Neural cell (in vitro differentiated cells): ENCODE results near the gene SPRED1.

Source experiments
- CTCF ChIP-seq: fragments of 450-650 bp; IDR thresholded peaks from 2 replicates; pipeline ENCODE4 v1.5.1; 2014; ENCODE audit warnings: antibody characterized with exemption, mild to moderate bottlenecking, moderate library complexity; ENCODE audit not compliant: poor library complexity, severe bottlenecking
- EZH2 ChIP-seq: fragments of 200-600, 300-800 bp; shearing (Covaris generic), sonication (generic); IDR thresholded peaks from 2 replicates; pipeline ENCODE4 v1.6.1; 2014; ENCODE audit warnings: antibody characterized with exemption, low read length, borderline replicate concordance, mild to moderate bottlenecking; ENCODE audit not compliant: insufficient read depth, poor library complexity, severe bottlenecking
- MXI1 ChIP-seq: fragments of 450-650 bp; conservative IDR thresholded peaks from 2 replicates; pipeline ENCODE4 v1.6.1; 2014; ENCODE audit warnings: antibody characterized with exemption, mild to moderate bottlenecking; ENCODE audit not compliant: poor library complexity, severe bottlenecking
- TAF1 ChIP-seq: IDR thresholded peaks from 2 replicates; pipeline ENCODE4 v1.6.1; 2012; ENCODE audit warnings: low read depth

DNA sequence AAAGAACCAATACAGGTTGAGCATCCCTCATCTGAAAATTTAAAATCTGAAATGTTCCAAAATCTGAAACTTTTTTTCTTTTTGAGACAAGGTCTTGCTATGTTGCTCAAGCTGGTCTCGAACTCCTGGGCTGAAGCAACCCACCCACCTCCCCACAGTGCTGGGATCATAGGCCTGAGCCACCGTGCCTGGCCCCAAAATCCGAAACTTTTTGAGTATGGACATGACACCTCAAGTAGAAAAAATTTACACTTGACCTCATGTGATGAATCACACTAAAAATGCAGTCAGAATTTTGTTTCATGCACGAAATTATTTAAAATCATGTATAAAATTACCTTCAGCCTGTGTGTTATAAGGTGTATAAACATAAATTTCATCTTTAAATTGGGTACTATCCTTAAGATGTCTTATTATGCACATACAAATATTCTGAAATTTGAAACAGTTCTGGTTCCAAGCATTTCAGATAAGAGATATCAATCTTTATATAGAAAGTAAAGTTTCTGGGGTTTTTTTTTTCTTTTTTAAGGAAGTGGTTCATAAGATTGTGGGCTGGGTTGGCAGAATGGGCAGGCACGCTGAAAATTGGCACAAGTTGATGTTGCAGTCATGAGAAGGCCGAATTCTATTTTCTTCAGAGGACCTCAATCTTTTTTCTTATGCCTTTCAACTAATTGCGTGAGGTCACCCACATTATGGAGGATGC lies 72.5 kb downstream of the SPRED1 start:
- TF ChIP-seq CTCF (no peak), MXI1 (no peak), TAF1 (no peak), EZH2 (no peak)
